HG02840 (cell line): ENCODE measurements around the gene GPR137B.

Experiments
- ATAC-seq: cut with Tn5 transposase; IDR thresholded peaks from one replicate; pipeline ENCODE4 v1.9.1; 2021; ENCODE audit warnings: mild to moderate bottlenecking, moderate library complexity, moderate number of reproducible peaks; ENCODE audit not compliant: unreplicated experiment, low FRiP score

The GPR137B gene

GRCh38 chr1:236141447-236142252 is 689 bp upstream of the GPR137B start:
- ATAC-seq = no peak

GRCh38 chr1:236143104-236143948 is 987 bp downstream of the GPR137B start:
- ATAC-seq = no peak

- no peak for ATAC-seq
These were observed 1.7 kb downstream of the GPR137B start for GRCh38 chr1:236144033-236144432.

- ATAC-seq = no peak
These were observed 2.3 kb downstream of the GPR137B start for GRCh38 chr1:236144446-236145150.

GRCh38 chr1:236147068-236147467 is 4.7 kb downstream of the GPR137B start:
- ATAC-seq = no peak

GRCh38 chr1:236147521-236148469 is 5.5 kb downstream of the GPR137B start:
- no peak for ATAC-seq

- ATAC-seq = no peak
These were observed 6.1 kb downstream of the GPR137B start for GRCh38 chr1:236148470-236148845.

GRCh38 chr1:236149003-236149595 is 6.8 kb downstream of the GPR137B start:
- ATAC-seq = no peak

GRCh38 chr1:236149696-236150228 is 7.4 kb downstream of the GPR137B start:
- no peak for ATAC-seq

GRCh38 chr1:236150311-236150955 is 8.1 kb downstream of the GPR137B start:
- no peak for ATAC-seq

GRCh38 chr1:236150986-236151385 is 8.6 kb downstream of the GPR137B start:
- no peak for ATAC-seq

GRCh38 chr1:236151739-236152424 is 9.5 kb downstream of the GPR137B start:
- ATAC-seq = no peak

- ATAC-seq = no peak
These were observed 11.8 kb downstream of the GPR137B start for GRCh38 chr1:236154126-236154525.

- ATAC-seq = no peak
These were observed 12.5 kb downstream of the GPR137B start for GRCh38 chr1:236154671-236155398.

- no peak for ATAC-seq
These were observed 13.0 kb downstream of the GPR137B start for GRCh38 chr1:236155399-236155767.

GRCh38 chr1:236155841-236156503 is 13.6 kb downstream of the GPR137B start:
- no peak for ATAC-seq
